Lower leg skin (tissue), 3 donors: Measurements from ENCODE around the gene FAM221B.

Experiments used
- CTCF ChIP-seq, 3 donors: fragments of 450-650 bp; IDR thresholded peaks; one replicate each; pipeline ENCODE4 v1.5.1; 2016; ENCODE audit warnings: antibody characterized with exemption in 3 of 3, mild to moderate bottlenecking in 3 of 3, moderate library complexity in 2 of 3
- POLR2A ChIP-seq, 2 donors: fragments of 450-650 bp; IDR thresholded peaks; one replicate each; pipeline ENCODE4 v1.6.1; 2016 to 2017; ENCODE audit warnings: antibody characterized with exemption in 2 of 2, mild to moderate bottlenecking in 1 of 2, moderate library complexity in 1 of 2

GRCh38 chr9:35808433-35808832, 20.1 kb downstream of the FAM221B start:
- no peak for TF ChIP-seq CTCF (IDR thresholded peaks at IDR 0.05)
- TF ChIP-seq POLR2A (IDR thresholded peaks at IDR 0.05): no peak
